Measurements from ENCODE around the gene RAB3IP. TPM values are rescaled to one million over a fixed set of nuclear protein-coding genes. Genes with fewer than 3 reads are reported as not detected.
A peak's percentile ranks its signal among the peaks of the same experiment; 100 is the strongest.

RAB3IP gene
- total RNA-seq, 4 donors from 2014 or later = 6.7 to 17.2 (median 15.1) TPM

GRCh38 chr12:69732088-69732487 lies 6.6 kb upstream of the RAB3IP start:
- Histone ChIP-seq H3K9me3 (no peaks in the 10 kb centered on the region), H3K4me1 (no peaks in the 10 kb centered on the region), H3K27me3 (no peaks in the 10 kb centered on the region), H3K4me3 (no peak overlapping the region), H3K36me3 (no peaks in the 10 kb centered on the region), H3K27ac (no peak overlapping the region)
- WGBS, 2 donors = 36 to 56% methylated on average over 1 of the region's 1 CpG
- intact Hi-C loops (cut with DNase I) = no loop called here
- DNase-seq = no peak
- TF ChIP-seq POLR2A (IDR thresholded peaks at IDR 0.05) (no peak), CTCF (IDR thresholded peaks at IDR 0.05) (no peak)

GRCh38 chr12:69733638-69734037 lies 5.0 kb upstream of the RAB3IP start:
- TF ChIP-seq POLR2A (IDR thresholded peaks at IDR 0.05) (no peak), CTCF (IDR thresholded peaks at IDR 0.05) (no peak)
- no peak for DNase-seq
- Histone ChIP-seq H3K4me3 (no peak overlapping the region), H3K27ac (no peak overlapping the region), H3K36me3 (no peaks in the 10 kb centered on the region), H3K9me3 (no peaks in the 10 kb centered on the region), H3K4me1 (peaks cover 0 to 7% (median 0%) of the 10 kb centered on the region in 3 donors), H3K27me3 (no peaks in the 10 kb centered on the region)
- intact Hi-C loops (cut with DNase I) = no loop called here
- 67 to 87% methylated on average over 1 of the region's 1 CpG for WGBS, 2 donors

- H3K4me3 ChIP-seq = peak overlapping the region; percentile 67 to 100 (median 93)
- H3K9me3 ChIP-seq = no peaks in the 10 kb centered on the region
- peaks cover 5 to 18% (median 7%) of the 10 kb centered on the region in 3 donors for H3K4me1 ChIP-seq
- H3K27me3 ChIP-seq = no peaks in the 10 kb centered on the region
- H3K36me3 ChIP-seq = no peaks in the 10 kb centered on the region
- TF ChIP-seq POLR2A (IDR thresholded peaks at IDR 0.05) = no peak
- TF ChIP-seq CTCF (IDR thresholded peaks at IDR 0.05) = no peak
- H3K27ac ChIP-seq = peak overlapping the region; percentile 79 to 85 (median 83)
- no peak for DNase-seq
- 1% methylated on average over 13 to 14 of the region's 66 CpGs for WGBS, 2 donors
- intact Hi-C loops (cut with DNase I) = no loop called here
Observed at GRCh38 chr12:69739287-69740191, 879 bp downstream of the RAB3IP start.

- 87 to 95% methylated on average over 4 of the region's 4 CpGs for WGBS, 2 donors
- no peaks in the 10 kb centered on the region for H3K36me3 ChIP-seq
- TF ChIP-seq CTCF (IDR thresholded peaks at IDR 0.05) = no peak
- TF ChIP-seq POLR2A (IDR thresholded peaks at IDR 0.05) = no peak
- DNase-seq = no peak
- H3K4me1 ChIP-seq = peaks cover 5 to 10% (median 7%) of the 10 kb centered on the region in 3 donors
- no peak overlapping the region for H3K4me3 ChIP-seq
- H3K27me3 ChIP-seq = no peaks in the 10 kb centered on the region
- intact Hi-C loops (cut with DNase I) = no loop called here
- no peak overlapping the region for H3K27ac ChIP-seq
- no peaks in the 10 kb centered on the region for H3K9me3 ChIP-seq
Observed at GRCh38 chr12:69744109-69744508, 5.4 kb downstream of the RAB3IP start.

- H3K27me3 ChIP-seq = no peaks in the 10 kb centered on the region
- H3K9me3 ChIP-seq = no peaks in the 10 kb centered on the region
- 42 to 62% methylated on average over 1 of the region's 1 CpG for WGBS, 2 donors
- H3K27ac ChIP-seq = no peak overlapping the region
- intact Hi-C loops (cut with DNase I) = no loop called here
- H3K36me3 ChIP-seq = peaks cover 0 to 13% (median 0%) of the 10 kb centered on the region in 3 donors
- TF ChIP-seq POLR2A (IDR thresholded peaks at IDR 0.05) (no peak), CTCF (IDR thresholded peaks at IDR 0.05) (no peak)
- H3K4me1 ChIP-seq = no peaks in the 10 kb centered on the region
- no peak for DNase-seq
- no peak overlapping the region for H3K4me3 ChIP-seq
Observed at GRCh38 chr12:69751476-69751875, 12.8 kb downstream of the RAB3IP start.

All from esophagus squamous epithelium (tissue), 5 donors.